H1 (cell line): ENCODE measurements around the gene ATP10D. TPM values are rescaled to one million over a fixed set of nuclear protein-coding genes. Genes with fewer than 3 reads are reported as not detected.

Source experiments
- CTCF ChIA-PET: fragments of 300-600 bp; sonication (Branson Sonifier 250); formaldehyde crosslinking; loops from one replicate; lab custom pipeline; 2021; ENCODE audit not compliant: partially characterized antibody; lab: Charles Lee
- POLR2A ChIA-PET: fragments of 300-600 bp; sonication (Branson Sonifier 250); formaldehyde crosslinking; loops from one replicate; lab custom pipeline; 2021; ENCODE audit warnings: inconsistent platforms; ENCODE audit not compliant: partially characterized antibody; lab: Charles Lee
- DNase-seq, 2 experiments: peaks; one replicate each; pipeline versions ENCODE4 v3.0.0 to v3.0.0-alpha.2; 2010 to 2022; ENCODE audit warnings: low spot score in 2 of 2, low read depth in 1 of 2, mixed read lengths in 1 of 2
- FAIRE-seq: peaks from 2 replicates; lab custom pipeline; 2011; peaks lifted over from hg19 to GRCh38; lab: Jason Lieb, UNC
- H2AFZ ChIP-seq: 2 replicates; pipeline ENCODE4 v1.8.1; 2012; ENCODE audit warnings: low read length, inconsistent platforms
- H2AK5ac ChIP-seq: 2 replicates; pipeline ENCODE4 v1.6.1; 2013; ENCODE audit warnings: low read depth, low read length
- H2BK120ac ChIP-seq: replicated peaks from 2 replicates; pipeline ENCODE3; 2013; ENCODE audit warnings: low read depth, low read length, inconsistent platforms
- H2BK12ac ChIP-seq: 2 replicates; pipeline ENCODE4 v1.6.1; 2013; ENCODE audit warnings: low read depth, low read length
- H2BK15ac ChIP-seq: 2 replicates; pipeline ENCODE4 v1.6.1; 2013; ENCODE audit warnings: low read length
- H2BK20ac ChIP-seq: 2 replicates; pipeline ENCODE4 v1.6.1; 2013; ENCODE audit warnings: low read length
- H2BK5ac ChIP-seq: 2 replicates; pipeline ENCODE4 v1.6.1; 2013; ENCODE audit warnings: low read depth, low read length
- H3K14ac ChIP-seq: 2 replicates; pipeline ENCODE4 v1.6.1; 2013; ENCODE audit warnings: inconsistent platforms; ENCODE audit not compliant: insufficient read length
- H3K18ac ChIP-seq: 2 replicates; pipeline ENCODE4 v1.6.1; 2013; ENCODE audit warnings: low read length; ENCODE audit errors: extremely low read depth
- H3K23ac ChIP-seq: 2 replicates; pipeline ENCODE4 v1.6.1; 2013; ENCODE audit warnings: inconsistent platforms; ENCODE audit not compliant: insufficient read length
- H3K23me2 ChIP-seq: 2 replicates; pipeline ENCODE4 v1.6.1; 2013; ENCODE audit warnings: low read depth, low read length
- H3K27ac ChIP-seq: 2 replicates; pipeline ENCODE4 v1.6.1; 2011; ENCODE audit warnings: low read depth, low read length, inconsistent platforms
- H3K27me3 ChIP-seq, 4 experiments: replicated peaks in 1 of 4; 1 replicate in 1 of 4; 2 replicates in 3 of 4; pipeline versions ENCODE4 v1.6.1 to v1.8.1; 2011 to 2013; ENCODE audit warnings: low read length in 3 of 4, mild to moderate bottlenecking in 3 of 4, inconsistent platforms in 2 of 4, mixed read lengths in 2 of 4, moderate library complexity in 1 of 4; ENCODE audit not compliant: control insufficient read depth in 3 of 4, insufficient read depth in 3 of 4; ENCODE audit errors: extremely low read depth in 1 of 4
- H3K36me3 ChIP-seq, 4 experiments: 2 replicates each; pipeline versions ENCODE4 v1.6.1 to v1.8.1; 2011 to 2013; ENCODE audit warnings: mild to moderate bottlenecking in 4 of 4, low read length in 3 of 4, moderate library complexity in 2 of 4, control low read depth in 1 of 4, inconsistent platforms in 1 of 4; ENCODE audit not compliant: insufficient read depth in 4 of 4, control insufficient read depth in 2 of 4
- H3K4ac ChIP-seq: replicated peaks from 2 replicates; pipeline ENCODE3; 2013; ENCODE audit warnings: low read length, low read depth, mixed read lengths, inconsistent platforms; ENCODE audit not compliant: insufficient read length
- H3K4me1 ChIP-seq, 4 experiments: replicated peaks in 1 of 4; 1 replicate in 1 of 4; 2 replicates in 3 of 4; pipeline versions ENCODE4 v1.6.1 to v1.8.1; 2011 to 2013; ENCODE audit warnings: low read length in 3 of 4, inconsistent platforms in 2 of 4, mixed read lengths in 1 of 4; ENCODE audit not compliant: insufficient read depth in 4 of 4, control insufficient read depth in 3 of 4
- H3K4me2 ChIP-seq, 2 experiments: 2 replicates each; pipeline versions ENCODE4 v1.6.1 to v1.8.1; 2011 to 2013; ENCODE audit warnings: low read depth in 2 of 2, low read length in 2 of 2, control low read depth in 1 of 2, inconsistent platforms in 1 of 2, mild to moderate bottlenecking in 1 of 2; ENCODE audit not compliant: insufficient read depth in 1 of 2
- H3K4me3 ChIP-seq, 4 experiments: fragments of 200-600, 300-600 bp in 1 of 4; sonication (generic), shearing (Covaris generic), sonication (Bioruptor Twin) in 1 of 4; 2 replicates each; pipeline versions ENCODE4 v1.5.1 to v1.8.1; 2011 to 2016; ENCODE audit warnings: low read length in 4 of 4, low read depth in 3 of 4, control low read depth in 2 of 4, inconsistent platforms in 2 of 4, mild to moderate bottlenecking in 2 of 4, mixed read lengths in 1 of 4, moderate library complexity in 1 of 4; ENCODE audit not compliant: insufficient read depth in 2 of 4; ENCODE audit errors: extremely low read depth in 1 of 4
- H3K56ac ChIP-seq: replicated peaks from 2 replicates; pipeline ENCODE3; 2013; ENCODE audit warnings: low read depth, mild to moderate bottlenecking, mixed read lengths, low read length, inconsistent platforms; ENCODE audit not compliant: insufficient read length
- H3K79me1 ChIP-seq: 2 replicates; pipeline ENCODE4 v1.6.1; 2013; ENCODE audit warnings: low read depth, low read length, control low read depth
- H3K79me2 ChIP-seq, 2 experiments: 2 replicates each; pipeline versions ENCODE4 v1.6.1 to v1.8.1; 2012 to 2013; ENCODE audit warnings: low read length in 2 of 2, mild to moderate bottlenecking in 2 of 2, inconsistent platforms in 1 of 2; ENCODE audit not compliant: insufficient read depth in 2 of 2, control insufficient read depth in 1 of 2
- H3K9ac ChIP-seq, 4 experiments: replicated peaks in 1 of 4; 1 replicate in 1 of 4; 2 replicates in 3 of 4; pipeline versions ENCODE4 v1.6.1 to v1.8.1; 2011 to 2013; ENCODE audit warnings: low read depth in 3 of 4, low read length in 3 of 4, control low read depth in 2 of 4, mild to moderate bottlenecking in 2 of 4, moderate library complexity in 2 of 4, inconsistent platforms in 1 of 4; ENCODE audit errors: extremely low read depth in 1 of 4
- H3K9me3 ChIP-seq, 2 experiments: 2 replicates each; pipeline versions ENCODE4 v1.6.1 to v1.8.1; 2012 to 2013; ENCODE audit warnings: mild to moderate bottlenecking in 2 of 2, moderate library complexity in 2 of 2, control low read depth in 1 of 2, inconsistent platforms in 1 of 2, low read depth in 1 of 2, low read length in 1 of 2, mixed read lengths in 1 of 2; ENCODE audit not compliant: insufficient read depth in 2 of 2
- H4K20me1 ChIP-seq, 2 experiments: replicated peaks in 1 of 2; 2 replicates each; pipeline versions ENCODE3 to v1.8.1; 2011 to 2013; ENCODE audit warnings: inconsistent platforms in 2 of 2, low read length in 2 of 2, mild to moderate bottlenecking in 1 of 2; ENCODE audit not compliant: insufficient read depth in 2 of 2, control insufficient read depth in 1 of 2
- H4K5ac ChIP-seq: 2 replicates; pipeline ENCODE4 v1.6.1; 2013; ENCODE audit warnings: low read length, low read depth, mixed read lengths, inconsistent platforms; ENCODE audit not compliant: insufficient read length
- H4K8ac ChIP-seq: 2 replicates; pipeline ENCODE4 v1.8.0; 2013; ENCODE audit warnings: mild to moderate bottlenecking, moderate library complexity, low read length, inconsistent platforms; ENCODE audit not compliant: insufficient read depth; ENCODE audit errors: extremely low read depth
- H4K91ac ChIP-seq: replicated peaks from 2 replicates; pipeline ENCODE3; 2013; ENCODE audit warnings: low read length, mixed read lengths, inconsistent platforms; ENCODE audit not compliant: insufficient read length
- EP300 ChIP-seq, 2 experiments: IDR thresholded peaks; 1 replicate in 1 of 2; 2 replicates in 1 of 2; pipeline ENCODE4 v1.6.1; 2011 to 2012; ENCODE audit warnings: low read depth in 2 of 2, low read length in 2 of 2, mild to moderate bottlenecking in 2 of 2, borderline replicate concordance in 1 of 2, inconsistent platforms in 1 of 2, moderate library complexity in 1 of 2
- WGBS, 2 experiments: shearing (Covaris generic) in 1 of 2; methylation state at CpG; one replicate each; pipeline versions ENCODE4 v1.1.6 to v1.1.7; 2013 to 2015; ENCODE audit warnings: low lambda C conversion rate in 2 of 2, mixed read lengths in 2 of 2, inconsistent platforms in 1 of 2, low coverage in 1 of 2, missing lambda C conversion rate in 1 of 2; ENCODE audit not compliant: insufficient replicate concordance in 2 of 2, insufficient coverage in 1 of 2, insufficient read length in 1 of 2; ENCODE audit errors: extremely low coverage in 1 of 2, missing lambda C conversion rate in 1 of 2; 5-methylcytosine and 5-hydroxymethylcytosine counted together
- polyA plus RNA-seq, 7 experiments: library from polyadenylated mRNA; depleted of rRNA in 3 of 7; stranded (reverse) in 5 of 7; unstranded in 2 of 7; fragments of >200 nt in 5 of 7; fragments of 200-250 nt in 2 of 7; gene quantifications; 1 replicate in 5 of 7; 2 replicates in 1 of 7; 4 replicates in 1 of 7; pipeline versions ENCODE4 v1.2.1 to v1.2.3, GENCODE V29; 2011 to 2013; ENCODE audit warnings: missing spikeins in 2 of 7, mixed read lengths in 2 of 7
- total RNA-seq: library from RNA; stranded (reverse); fragmentation: NEBNext Ultra II Directional; extraction: Animal tissue kit (Norgen Biotek cat#: 25700); gene quantifications from 2 replicates; pipeline ENCODE4 v1.2.1, GENCODE V29; 2021

The ATP10D gene
- total and polyA plus RNA-seq, 2 of the 8 experiments (the other 6 are each of a cell fraction or from before 2014, with no cell fraction given) = 2.9 to 5.9 TPM

GRCh38 chr4:47606482-47606881 lies 121.4 kb downstream of the ATP10D start:
- Histone ChIP-seq H3K23ac (no peak overlapping the region), H2BK5ac (no peak overlapping the region), H2BK120ac (no peak overlapping the region), H3K79me1 (no peaks in the 10 kb centered on the region), H3K27ac (no peak overlapping the region), H3K27me3 (no peaks in the 10 kb centered on the region), H3K79me2 (no peaks in the 10 kb centered on the region), H3K9ac (no peak overlapping the region), H4K5ac (no peak overlapping the region), H2AFZ (no peak overlapping the region), H3K9me3 (no peaks in the 10 kb centered on the region), H4K8ac (no peak overlapping the region), H3K4me2 (no peak overlapping the region), H2BK12ac (no peak overlapping the region), H3K4me1 (no peaks in the 10 kb centered on the region), H2BK15ac (no peak overlapping the region), H3K36me3 (no peaks in the 10 kb centered on the region), H3K23me2 (no peaks in the 10 kb centered on the region), H3K14ac (no peak overlapping the region), H4K91ac (no peak overlapping the region), H3K56ac (no peak overlapping the region)
- CTCF ChIA-PET = no interaction called here
- 91 to 100% methylated on average over 1 to 3 of the region's 3 CpGs for WGBS, 2 experiments
- no peak for FAIRE-seq
- DNase-seq = no peak
- POLR2A ChIA-PET = no interaction called here
- no peak for TF ChIP-seq EP300 (IDR thresholded peaks at IDR 0.05; ENCODE audit: borderline replicate concordance in 1 of 2, low read depth in 2 of 2, low read length in 2 of 2)
- TF ChIP-seq, all 59 proteins: peak for 0
- Histone ChIP-seq H4K20me1 (no peaks in the 10 kb centered on the region), H2AK5ac (no peak overlapping the region), H3K4me3 (no peak overlapping the region), H3K4ac (no peak overlapping the region), H3K18ac (no peak overlapping the region), H2BK20ac (no peak overlapping the region)
